ENCODE results near the gene C1QTNF6. TPM values are rescaled to one million over a fixed set of nuclear protein-coding genes. Genes with fewer than 3 reads are reported as not detected.

C1QTNF6 gene
- total RNA-seq, 1 experiment from 2014 or later, result 25.0 TPM

- in situ Hi-C loops (cut with HindIII; ENCODE audit: low pct_unique_long_range_greater_than_20kb, low sequenced_read_pairs), result no loop called here
- ATAC-seq, result no peak
- no peaks in the 10 kb centered on the region for H3K9me3 ChIP-seq (ENCODE audit: control insufficient read depth, insufficient read depth, low read depth, low read length)
- no peak overlapping the region for H3K4me3 ChIP-seq (ENCODE audit: low read depth in 2 of 2, low read length in 2 of 2)
- ChIA-PET POLR2A (no interaction called here), CTCF (no interaction called here)
- TF ChIP-seq POLR2AphosphoS5 (IDR thresholded peaks at IDR 0.05; ENCODE audit: low read depth, low read length) (no peak), CTCF (IDR thresholded peaks at IDR 0.05) (no peak), TCF7L2 (IDR thresholded peaks at IDR 0.05; ENCODE audit: low read depth, low read length) (no peak), SIN3A (IDR thresholded peaks at IDR 0.05; ENCODE audit: borderline replicate concordance, insufficient read depth, low read depth, low read length) (no peak)
- TF ChIP-seq, protein P1, sequence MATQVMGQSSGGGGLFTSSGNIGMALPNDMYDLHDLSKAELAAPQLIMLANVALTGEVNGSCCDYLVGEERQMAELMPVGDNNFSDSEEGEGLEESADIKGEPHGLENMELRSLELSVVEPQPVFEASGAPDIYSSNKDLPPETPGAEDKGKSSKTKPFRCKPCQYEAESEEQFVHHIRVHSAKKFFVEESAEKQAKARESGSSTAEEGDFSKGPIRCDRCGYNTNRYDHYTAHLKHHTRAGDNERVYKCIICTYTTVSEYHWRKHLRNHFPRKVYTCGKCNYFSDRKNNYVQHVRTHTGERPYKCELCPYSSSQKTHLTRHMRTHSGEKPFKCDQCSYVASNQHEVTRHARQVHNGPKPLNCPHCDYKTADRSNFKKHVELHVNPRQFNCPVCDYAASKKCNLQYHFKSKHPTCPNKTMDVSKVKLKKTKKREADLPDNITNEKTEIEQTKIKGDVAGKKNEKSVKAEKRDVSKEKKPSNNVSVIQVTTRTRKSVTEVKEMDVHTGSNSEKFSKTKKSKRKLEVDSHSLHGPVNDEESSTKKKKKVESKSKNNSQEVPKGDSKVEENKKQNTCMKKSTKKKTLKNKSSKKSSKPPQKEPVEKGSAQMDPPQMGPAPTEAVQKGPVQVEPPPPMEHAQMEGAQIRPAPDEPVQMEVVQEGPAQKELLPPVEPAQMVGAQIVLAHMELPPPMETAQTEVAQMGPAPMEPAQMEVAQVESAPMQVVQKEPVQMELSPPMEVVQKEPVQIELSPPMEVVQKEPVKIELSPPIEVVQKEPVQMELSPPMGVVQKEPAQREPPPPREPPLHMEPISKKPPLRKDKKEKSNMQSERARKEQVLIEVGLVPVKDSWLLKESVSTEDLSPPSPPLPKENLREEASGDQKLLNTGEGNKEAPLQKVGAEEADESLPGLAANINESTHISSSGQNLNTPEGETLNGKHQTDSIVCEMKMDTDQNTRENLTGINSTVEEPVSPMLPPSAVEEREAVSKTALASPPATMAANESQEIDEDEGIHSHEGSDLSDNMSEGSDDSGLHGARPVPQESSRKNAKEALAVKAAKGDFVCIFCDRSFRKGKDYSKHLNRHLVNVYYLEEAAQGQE (IDR thresholded peaks at IDR 0.05; ENCODE audit: insufficient read depth in 1 of 2, low read depth in 2 of 2, low read length in 1 of 2), result no peak
- no TSS peak for BruUV-seq (replicated peaks)
- intact Hi-C loops (cut with micrococcal nuclease; ENCODE audit: unreplicated experiment), result no loop called here
- peaks cover 76% of the 10 kb centered on the region for H3K4me1 ChIP-seq (ENCODE audit: control insufficient read depth, insufficient read depth, low read length)
- H3K27ac ChIP-seq (ENCODE audit: low read length), result peak overlapping the region; percentile 94
- DNase-seq (ENCODE audit: low read depth, low spot score), result no peak
- H3K36me3 ChIP-seq (ENCODE audit: control insufficient read depth, insufficient read depth, low read length), result no peaks in the 10 kb centered on the region
- H3K27me3 ChIP-seq (ENCODE audit: control insufficient read depth, insufficient read depth, low read length), result no peaks in the 10 kb centered on the region
Measured at GRCh38 chr22:37192741-37193140, 4.7 kb upstream of the C1QTNF6 start.

DNA sequence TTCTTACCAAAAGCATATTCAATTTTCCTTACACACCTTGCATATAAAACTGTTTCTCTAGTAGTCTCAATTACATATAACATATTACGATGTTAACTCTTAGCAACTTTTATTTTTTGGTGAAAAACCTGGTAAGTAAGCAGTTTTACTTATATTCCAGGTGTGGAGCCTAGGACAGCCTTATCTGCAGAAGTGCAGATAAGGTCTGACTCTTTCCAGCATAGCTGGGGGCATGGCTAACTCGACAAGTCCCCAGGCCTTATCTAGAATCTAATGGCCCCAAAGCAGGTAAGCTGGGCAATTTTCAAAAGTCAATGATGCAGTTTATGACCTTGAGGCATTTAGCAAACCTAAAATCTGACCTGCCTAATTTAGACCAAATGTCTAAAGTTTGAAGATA is 4.2 kb upstream of the C1QTNF6 start:
- TF ChIP-seq, protein P1 (IDR thresholded peaks at IDR 0.05; ENCODE audit: insufficient read depth in 1 of 2, low read depth in 2 of 2, low read length in 1 of 2), result no peak
- no peak for TF ChIP-seq TCF7L2 (IDR thresholded peaks at IDR 0.05; ENCODE audit: low read depth, low read length)
- no peak for TF ChIP-seq CTCF (IDR thresholded peaks at IDR 0.05)
- TF ChIP-seq SIN3A (IDR thresholded peaks at IDR 0.05; ENCODE audit: borderline replicate concordance, insufficient read depth, low read depth, low read length), result no peak
- TF ChIP-seq POLR2AphosphoS5 (IDR thresholded peaks at IDR 0.05; ENCODE audit: low read depth, low read length), result no peak
- Histone ChIP-seq H3K27me3 (ENCODE audit: control insufficient read depth, insufficient read depth, low read length) (no peaks in the 10 kb centered on the region), H3K27ac (ENCODE audit: low read length) (peak overlapping the region; percentile 94), H3K36me3 (ENCODE audit: control insufficient read depth, insufficient read depth, low read length) (no peaks in the 10 kb centered on the region), H3K4me1 (ENCODE audit: control insufficient read depth, insufficient read depth, low read length) (peaks cover 75% of the 10 kb centered on the region), H3K9me3 (ENCODE audit: control insufficient read depth, insufficient read depth, low read depth, low read length) (no peaks in the 10 kb centered on the region), H3K4me3 (ENCODE audit: low read depth in 2 of 2, low read length in 2 of 2) (no peak overlapping the region)
- no peak for ATAC-seq
- intact Hi-C loops (cut with micrococcal nuclease; ENCODE audit: unreplicated experiment) (no loop called here), in situ Hi-C loops (cut with HindIII; ENCODE audit: low pct_unique_long_range_greater_than_20kb, low sequenced_read_pairs) (no loop called here)
- POLR2A ChIA-PET, result no interaction called here
- CTCF ChIA-PET, result no interaction called here
- no peak for DNase-seq (ENCODE audit: low read depth, low spot score)
- BruUV-seq (replicated peaks), result no TSS peak

Data from Panc1 (cell line).